IPS-18c (cell line): Measurements from ENCODE around the gene SPATA19.

Experiments used
- H3K4me3 ChIP-seq: 2 replicates; pipeline ENCODE4 v1.7.0; 2013; ENCODE audit warnings: low read depth, mild to moderate bottlenecking, low read length, moderate library complexity; ENCODE audit not compliant: insufficient read depth
- H3K9me3 ChIP-seq: one replicate; pipeline ENCODE4 v1.6.1; 2013; ENCODE audit warnings: mild to moderate bottlenecking, low read length, moderate library complexity; ENCODE audit not compliant: control insufficient read depth, insufficient read depth

SPATA19 gene

DNA sequence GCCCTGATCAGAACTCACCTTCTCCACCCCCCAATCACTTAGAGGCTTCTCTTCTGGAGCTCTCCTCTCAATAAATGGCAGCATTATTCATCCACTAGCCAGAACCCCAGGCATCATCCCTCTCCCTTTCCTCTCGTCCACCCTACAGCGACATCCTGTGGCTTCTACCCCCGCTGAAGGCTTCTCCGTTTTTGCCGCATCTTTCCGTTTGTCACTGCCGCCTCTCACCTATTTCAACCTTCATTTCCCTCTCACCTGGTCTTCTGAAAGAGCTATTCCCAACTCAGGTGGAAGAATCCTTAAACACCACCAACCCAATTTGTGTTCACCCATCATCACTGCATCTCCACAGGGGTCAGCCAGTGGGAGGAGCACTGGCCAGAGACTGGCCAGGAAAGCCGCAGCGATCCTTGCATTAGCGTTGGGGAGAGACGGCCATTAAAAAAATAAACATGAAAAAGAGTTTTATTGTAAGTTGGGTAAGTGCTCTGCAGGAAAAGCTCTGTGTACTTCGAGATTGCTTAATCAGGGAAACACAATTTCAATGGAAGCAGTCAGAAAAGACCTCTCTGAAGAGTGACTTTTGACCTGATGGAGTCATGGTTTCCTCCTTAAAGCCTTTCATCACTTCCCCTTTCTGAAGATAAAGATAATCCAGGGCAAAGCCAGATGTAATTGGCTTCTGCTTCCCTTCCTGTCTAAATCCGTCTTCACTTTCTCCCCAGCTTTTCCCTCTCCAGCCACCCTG, 36.7 kb downstream of the SPATA19 start:
- H3K4me3 ChIP-seq = no peak overlapping the region
- no peaks in the 10 kb centered on the region for H3K9me3 ChIP-seq

DNA sequence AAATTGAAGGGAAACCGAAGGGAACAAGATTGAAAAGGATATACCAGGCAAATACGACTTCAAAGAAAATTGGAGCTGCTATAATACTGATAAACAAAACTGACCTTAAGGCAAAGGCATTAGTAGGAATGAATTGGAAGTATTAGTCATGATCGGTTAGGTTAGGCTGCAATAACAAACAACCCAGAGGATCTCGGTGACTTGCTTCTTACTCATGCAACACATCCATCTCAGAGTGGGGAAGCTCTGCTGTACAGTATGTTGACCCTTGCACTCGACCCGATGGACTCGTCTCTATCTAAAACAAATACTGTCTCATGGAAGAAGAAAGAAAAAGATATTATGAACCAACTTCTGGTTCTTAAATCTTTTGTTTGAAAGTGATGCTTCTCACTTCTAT, 42.3 kb downstream of the SPATA19 start:
- Histone ChIP-seq H3K9me3 (no peaks in the 10 kb centered on the region), H3K4me3 (no peak overlapping the region)

DNA sequence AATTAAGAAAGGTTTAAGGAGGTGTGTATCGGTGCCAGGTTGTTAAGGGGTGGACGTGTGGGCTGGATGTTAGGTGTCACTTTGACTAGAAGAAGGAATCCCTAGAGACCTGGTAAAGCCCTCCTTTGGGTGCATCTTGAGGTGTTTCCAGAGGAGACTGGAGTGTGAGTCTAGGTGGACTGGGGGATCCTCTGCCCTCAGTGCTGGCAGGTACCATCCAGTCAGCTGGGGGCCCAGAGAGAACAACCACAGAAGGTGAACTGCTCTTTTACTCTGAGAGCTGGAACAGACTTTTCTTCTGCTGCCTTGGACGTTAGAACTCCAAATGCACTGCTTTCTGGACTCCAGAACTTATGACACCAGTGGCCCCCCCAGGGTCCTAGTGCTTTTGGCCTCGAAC, 44.0 kb downstream of the SPATA19 start:
- H3K4me3 ChIP-seq = no peak overlapping the region

DNA sequence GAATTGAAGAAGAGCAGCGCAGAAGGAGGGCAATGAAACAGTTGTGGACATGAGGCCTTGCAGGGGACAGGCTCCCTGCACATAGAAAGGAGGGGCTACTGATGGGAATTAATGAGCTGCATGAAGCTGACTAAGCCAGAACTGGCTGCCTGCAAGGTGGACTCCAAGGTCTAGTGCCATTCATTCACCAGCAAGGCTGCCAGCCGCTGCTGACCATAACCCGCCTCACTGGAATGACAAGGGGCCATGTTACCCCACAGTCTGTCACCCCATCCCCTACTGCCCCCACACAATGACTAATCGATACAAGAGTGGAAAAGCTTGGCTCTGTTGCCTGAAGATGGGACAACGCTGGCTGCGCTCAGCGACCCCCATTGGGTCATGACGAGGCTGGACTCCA, 44.6 kb downstream of the SPATA19 start:
- H3K4me3 ChIP-seq = no peak overlapping the region
- no peaks in the 10 kb centered on the region for H3K9me3 ChIP-seq

More for the DNA sequence above, 44.0 kb downstream of the SPATA19 start:
- no peaks in the 10 kb centered on the region for H3K9me3 ChIP-seq

DNA sequence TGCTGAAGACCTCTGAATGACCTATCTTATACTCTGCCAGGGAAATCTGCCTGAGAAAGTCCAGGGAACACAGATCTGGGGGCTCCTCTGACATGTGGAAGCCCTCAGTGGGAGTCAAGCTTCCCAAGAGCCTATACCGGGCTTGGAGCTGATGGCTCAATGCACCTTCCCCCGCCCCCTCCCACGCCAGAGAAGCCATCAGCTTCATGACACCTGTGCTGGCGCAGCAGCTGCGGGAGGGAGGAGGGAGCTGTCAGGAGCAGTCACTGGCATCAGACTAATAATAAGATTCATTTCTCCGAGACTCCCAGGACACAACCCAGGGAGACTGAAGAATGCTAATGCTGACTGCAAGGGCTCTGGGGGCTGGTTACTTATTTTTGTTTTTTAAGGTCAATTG, 47.8 kb downstream of the SPATA19 start:
- H3K4me3 ChIP-seq = no peak overlapping the region
- H3K9me3 ChIP-seq = no peaks in the 10 kb centered on the region

DNA sequence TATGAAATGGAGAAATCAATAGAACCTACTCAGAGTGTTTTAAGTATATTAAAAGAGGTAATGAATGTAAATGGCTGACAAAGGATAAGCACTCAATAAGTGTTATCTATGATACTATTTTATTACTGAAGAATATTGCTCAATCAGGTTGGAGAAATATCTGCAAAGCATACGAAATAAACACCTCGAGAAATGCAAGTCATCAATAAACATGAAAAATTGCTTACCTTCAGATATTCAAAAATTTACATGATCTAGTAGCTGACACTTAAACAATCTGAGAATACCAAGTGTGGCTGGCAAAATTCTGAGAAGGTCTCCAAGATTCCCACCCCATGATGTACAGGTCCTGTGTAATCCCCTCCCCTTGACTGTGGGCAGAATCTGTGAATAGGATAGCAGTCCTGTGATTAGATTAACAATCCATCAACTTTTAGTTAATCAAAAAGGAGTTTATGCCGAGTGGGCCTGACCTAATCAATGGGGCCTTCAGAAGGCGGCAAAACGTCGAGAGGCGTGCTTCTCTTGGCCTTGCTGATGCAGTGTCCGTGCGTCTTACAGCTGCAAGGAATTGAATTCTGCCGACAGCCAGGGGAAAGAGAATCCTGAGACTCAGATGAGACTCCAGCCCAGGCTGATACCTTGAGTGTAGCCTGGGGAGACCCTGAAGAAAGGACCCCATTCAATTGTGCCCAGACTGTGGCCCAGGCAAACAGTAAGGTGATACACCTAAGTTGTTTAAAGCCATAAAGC, 49.1 kb downstream of the SPATA19 start:
- Histone ChIP-seq H3K4me3 (no peak overlapping the region), H3K9me3 (no peaks in the 10 kb centered on the region)

DNA sequence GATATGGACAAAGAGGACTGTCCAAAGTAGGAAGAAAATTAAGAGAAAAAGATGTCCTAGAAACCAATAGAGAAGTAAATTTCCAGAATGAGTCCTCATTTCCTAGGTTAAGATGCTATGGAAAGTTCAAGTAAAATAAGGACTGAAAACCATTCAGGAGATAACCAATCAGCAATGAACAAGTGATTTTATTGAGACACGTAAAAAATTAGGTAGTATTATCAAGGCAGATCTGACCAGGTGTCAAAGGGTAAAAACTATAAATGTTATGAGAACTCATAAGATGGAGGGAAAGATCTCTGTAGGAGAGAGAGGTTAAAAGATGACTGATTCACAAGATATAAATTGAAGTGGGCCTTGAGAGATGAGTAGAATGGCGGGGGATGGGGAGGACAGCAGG, 50.2 kb downstream of the SPATA19 start:
- H3K4me3 ChIP-seq = no peak overlapping the region
- H3K9me3 ChIP-seq = no peaks in the 10 kb centered on the region

DNA sequence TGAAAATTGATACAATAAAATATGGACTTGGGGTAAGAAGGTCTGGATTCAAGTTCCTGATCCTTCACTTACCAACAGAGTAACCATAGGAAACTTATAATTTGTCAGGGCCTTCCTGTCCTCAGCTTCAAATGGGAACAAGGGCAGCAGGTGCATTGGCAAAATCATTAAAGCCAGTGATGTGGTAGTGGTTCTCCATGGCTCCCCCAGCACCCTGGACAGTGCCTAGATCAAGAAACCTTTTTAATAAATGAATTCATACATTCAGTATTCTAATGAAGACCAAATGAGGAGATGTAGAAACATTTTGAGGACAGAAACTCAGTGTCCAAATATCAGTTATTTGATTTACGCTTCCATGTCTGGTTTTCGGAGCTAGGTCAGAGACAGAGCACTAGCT, 51.1 kb downstream of the SPATA19 start:
- Histone ChIP-seq H3K4me3 (no peak overlapping the region), H3K9me3 (no peaks in the 10 kb centered on the region)

DNA sequence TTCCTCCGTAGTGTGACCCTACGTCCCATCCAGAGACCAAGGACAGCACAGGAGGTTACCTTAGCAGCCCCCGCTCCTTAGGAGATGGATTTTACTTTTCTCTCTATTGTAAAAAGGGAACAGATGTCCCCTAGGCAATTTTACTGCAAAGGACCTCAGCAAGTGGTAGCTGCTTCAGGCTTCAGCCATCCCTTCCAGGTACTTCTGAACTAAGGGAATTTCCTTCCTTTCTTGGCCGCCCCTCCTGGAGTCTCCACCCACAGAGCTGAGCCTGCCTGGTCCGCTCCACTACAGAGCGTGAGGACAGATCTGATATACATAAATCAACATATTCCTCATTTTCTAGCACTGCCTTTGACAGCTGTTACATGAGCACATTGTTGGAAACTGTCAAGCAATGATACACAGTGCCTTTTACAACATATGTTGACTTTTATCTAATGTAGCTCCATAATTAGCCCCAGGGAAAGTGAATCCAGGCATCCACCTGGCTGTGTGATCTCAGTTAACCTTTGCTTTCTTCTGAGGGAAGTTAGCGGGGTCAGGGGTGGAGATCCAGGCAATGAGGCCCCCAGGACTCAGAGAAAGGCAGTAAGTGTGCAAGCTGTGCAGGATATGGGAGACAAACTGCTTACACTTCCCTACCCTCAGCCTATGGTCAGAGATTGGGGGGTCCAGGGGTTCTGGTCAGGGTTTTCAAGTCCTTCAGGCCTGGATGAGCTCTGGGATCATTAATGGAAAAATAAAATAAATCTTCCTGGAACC, 51.9 kb downstream of the SPATA19 start:
- no peaks in the 10 kb centered on the region for H3K9me3 ChIP-seq

DNA sequence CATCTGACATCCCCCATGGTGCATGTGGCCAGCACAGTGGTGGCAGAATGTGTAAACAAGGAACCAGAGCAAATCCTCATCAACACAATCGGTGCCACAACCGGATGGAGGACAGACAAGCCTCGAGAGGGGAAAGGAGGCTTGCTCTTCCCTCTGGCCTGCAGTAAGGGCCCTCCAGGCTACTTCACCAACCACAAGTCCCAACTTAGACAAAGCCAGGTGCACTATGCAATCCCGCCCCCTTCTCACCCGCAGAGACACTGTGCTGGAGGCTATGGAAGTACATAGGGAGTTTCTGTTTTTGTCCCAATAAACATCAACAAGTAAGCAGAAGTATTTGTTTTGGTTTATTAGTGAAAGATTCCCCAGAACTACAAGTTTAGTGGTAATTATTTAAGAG, 54.3 kb downstream of the SPATA19 start:
- H3K4me3 ChIP-seq = no peak overlapping the region

More for the DNA sequence above, 51.9 kb downstream of the SPATA19 start:
- no peak overlapping the region for H3K4me3 ChIP-seq

More for the DNA sequence above, 54.3 kb downstream of the SPATA19 start:
- no peaks in the 10 kb centered on the region for H3K9me3 ChIP-seq
